Astrocyte (in vitro differentiated cells and primary cell): ENCODE measurements around the gene KLRK1. TPM values are rescaled to one million over a fixed set of nuclear protein-coding genes. Genes with fewer than 3 reads are reported as not detected.
"Not testable (repeated sequence)": the region's sequence is repeated elsewhere in the genome, so short reads cannot be mapped to it uniquely, and the experiment has no call there.

Experiments
- DNase-seq: peaks from one replicate; pipeline ENCODE4 v3.0.0-alpha.2; 2010; ENCODE audit warnings: low read depth
- FAIRE-seq: peaks from 2 replicates; lab custom pipeline; 2011; peaks lifted over from hg19 to GRCh38; lab: Jason Lieb, UNC
- H2AFZ ChIP-seq: 2 replicates; pipeline ENCODE4 v1.6.0; 2012; ENCODE audit warnings: low read depth, low read length, inconsistent platforms
- H3K27ac ChIP-seq: 2 replicates; pipeline ENCODE4 v1.5.1; 2011; ENCODE audit warnings: low read depth, low read length, inconsistent platforms
- H3K27me3 ChIP-seq: 2 replicates; pipeline ENCODE4 v1.6.0; 2011; ENCODE audit warnings: low read length, inconsistent platforms; ENCODE audit not compliant: insufficient read depth
- H3K36me3 ChIP-seq: 2 replicates; pipeline ENCODE4 v1.5.1; 2011; ENCODE audit warnings: low read length, inconsistent platforms; ENCODE audit not compliant: insufficient read depth
- H3K4me1 ChIP-seq: 2 replicates; pipeline ENCODE4 v1.5.1; 2011; ENCODE audit warnings: low read length, inconsistent platforms; ENCODE audit not compliant: insufficient read depth
- H3K4me2 ChIP-seq: 2 replicates; pipeline ENCODE4 v1.6.0; 2012; ENCODE audit warnings: low read length, inconsistent platforms
- H3K4me3 ChIP-seq: 2 replicates; pipeline ENCODE4 v1.5.1; 2011; ENCODE audit warnings: low read depth, mild to moderate bottlenecking, low read length, inconsistent platforms; ENCODE audit not compliant: insufficient read depth
- H3K79me2 ChIP-seq: 2 replicates; pipeline ENCODE4 v1.6.0; 2012; ENCODE audit warnings: mild to moderate bottlenecking, low read length, inconsistent platforms; ENCODE audit not compliant: insufficient read depth
- H3K9ac ChIP-seq: 2 replicates; pipeline ENCODE4 v1.6.0; 2012; ENCODE audit warnings: mild to moderate bottlenecking, low read length, inconsistent platforms
- H3K9me3 ChIP-seq: 2 replicates; pipeline ENCODE4 v1.5.1; 2012; ENCODE audit warnings: low read depth, mild to moderate bottlenecking, low read length, inconsistent platforms; ENCODE audit not compliant: insufficient read depth
- H4K20me1 ChIP-seq: 2 replicates; pipeline ENCODE4 v1.6.0; 2012; ENCODE audit warnings: low read length, inconsistent platforms; ENCODE audit not compliant: insufficient read depth
- H3K27ac Mint-ChIP-seq: one replicate; pipeline ENCODE4 v1.8.0; 2021; ENCODE audit warnings: mild to moderate bottlenecking, mixed read lengths; ENCODE audit not compliant: unreplicated experiment
- H3K27me3 Mint-ChIP-seq: one replicate; pipeline ENCODE4 v1.8.0; 2021; ENCODE audit warnings: low read depth, mixed read lengths; ENCODE audit not compliant: unreplicated experiment
- H3K36me3 Mint-ChIP-seq: one replicate; pipeline ENCODE4 v1.8.0; 2021; ENCODE audit warnings: low read depth, mixed read lengths; ENCODE audit not compliant: unreplicated experiment
- H3K4me1 Mint-ChIP-seq: one replicate; pipeline ENCODE4 v1.8.0; 2021; ENCODE audit warnings: low read depth, mixed read lengths; ENCODE audit not compliant: unreplicated experiment
- H3K4me3 Mint-ChIP-seq: one replicate; pipeline ENCODE4 v1.8.0; 2021; ENCODE audit warnings: mild to moderate bottlenecking, moderate library complexity, mixed read lengths; ENCODE audit not compliant: unreplicated experiment
- H3K9me3 Mint-ChIP-seq: one replicate; pipeline ENCODE4 v1.8.0; 2021; ENCODE audit warnings: mild to moderate bottlenecking, mixed read lengths; ENCODE audit not compliant: unreplicated experiment
- EZH2 ChIP-seq: IDR thresholded peaks from 2 replicates; pipeline ENCODE4 v1.6.1; 2012; ENCODE audit warnings: mild to moderate bottlenecking, low read length, inconsistent platforms; ENCODE audit not compliant: insufficient read depth
- total RNA-seq: library from RNA; stranded (reverse); gene quantifications from 2 replicates; pipeline ENCODE4 v1.2.1, GENCODE V29; 2021
- TF ChIP-seq, protein P1 (sequence below): IDR thresholded peaks from 2 replicates; pipeline ENCODE4 v1.5.1; 2011; ENCODE audit warnings: low read depth, mild to moderate bottlenecking, inconsistent platforms, low read length, moderate library complexity; ENCODE audit not compliant: insufficient read depth

The KLRK1 gene
- total RNA-seq, 1 donor from 2014 or later: 0.73 TPM

DNA sequence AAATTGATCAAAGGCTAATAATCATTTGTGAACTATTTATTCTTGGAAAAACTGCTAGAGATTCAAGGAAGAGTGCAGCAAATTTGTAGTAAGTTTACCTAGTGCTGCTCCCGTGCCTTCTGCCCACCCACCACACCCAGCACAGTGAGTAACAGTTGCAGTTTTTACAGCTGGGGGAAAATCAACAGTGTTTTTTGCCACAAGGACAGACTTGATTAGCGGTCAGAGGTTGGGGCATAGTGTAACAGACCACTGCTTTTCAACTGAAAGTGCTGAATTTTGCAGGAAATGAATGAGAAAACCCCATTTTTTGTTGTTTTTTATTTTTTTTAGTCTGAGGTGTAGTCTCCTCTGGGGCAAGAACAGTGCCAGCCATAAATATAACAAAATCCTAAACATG, 7.5 kb upstream of the KLRK1 start:
- no peak overlapping the region for H3K4me2 ChIP-seq
- DNase-seq (no peak), FAIRE-seq (no peak)
- H3K27me3 Mint-ChIP-seq: no peaks in the 10 kb centered on the region
- H3K9me3 ChIP-seq: no peaks in the 10 kb centered on the region
- H3K36me3 Mint-ChIP-seq: no peaks in the 10 kb centered on the region
- no peak overlapping the region for H3K9ac ChIP-seq
- no peak overlapping the region for H3K4me3 ChIP-seq
- H3K27me3 ChIP-seq: no peaks in the 10 kb centered on the region
- no peaks in the 10 kb centered on the region for H3K79me2 ChIP-seq
- peaks cover 10% of the 10 kb centered on the region for H3K4me1 Mint-ChIP-seq
- TF ChIP-seq, protein P1, sequence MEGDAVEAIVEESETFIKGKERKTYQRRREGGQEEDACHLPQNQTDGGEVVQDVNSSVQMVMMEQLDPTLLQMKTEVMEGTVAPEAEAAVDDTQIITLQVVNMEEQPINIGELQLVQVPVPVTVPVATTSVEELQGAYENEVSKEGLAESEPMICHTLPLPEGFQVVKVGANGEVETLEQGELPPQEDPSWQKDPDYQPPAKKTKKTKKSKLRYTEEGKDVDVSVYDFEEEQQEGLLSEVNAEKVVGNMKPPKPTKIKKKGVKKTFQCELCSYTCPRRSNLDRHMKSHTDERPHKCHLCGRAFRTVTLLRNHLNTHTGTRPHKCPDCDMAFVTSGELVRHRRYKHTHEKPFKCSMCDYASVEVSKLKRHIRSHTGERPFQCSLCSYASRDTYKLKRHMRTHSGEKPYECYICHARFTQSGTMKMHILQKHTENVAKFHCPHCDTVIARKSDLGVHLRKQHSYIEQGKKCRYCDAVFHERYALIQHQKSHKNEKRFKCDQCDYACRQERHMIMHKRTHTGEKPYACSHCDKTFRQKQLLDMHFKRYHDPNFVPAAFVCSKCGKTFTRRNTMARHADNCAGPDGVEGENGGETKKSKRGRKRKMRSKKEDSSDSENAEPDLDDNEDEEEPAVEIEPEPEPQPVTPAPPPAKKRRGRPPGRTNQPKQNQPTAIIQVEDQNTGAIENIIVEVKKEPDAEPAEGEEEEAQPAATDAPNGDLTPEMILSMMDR: no peak
- no peak for TF ChIP-seq EZH2
- H3K4me1 ChIP-seq: peaks cover under 1% of the 10 kb centered on the region
- H2AFZ ChIP-seq: no peak overlapping the region
- no peaks in the 10 kb centered on the region for H3K36me3 ChIP-seq
- no peaks in the 10 kb centered on the region for H4K20me1 ChIP-seq
- H3K9me3 Mint-ChIP-seq: no peaks in the 10 kb centered on the region
- H3K27ac Mint-ChIP-seq: no peak overlapping the region
- no peak overlapping the region for H3K4me3 Mint-ChIP-seq
- no peak overlapping the region for H3K27ac ChIP-seq

DNA sequence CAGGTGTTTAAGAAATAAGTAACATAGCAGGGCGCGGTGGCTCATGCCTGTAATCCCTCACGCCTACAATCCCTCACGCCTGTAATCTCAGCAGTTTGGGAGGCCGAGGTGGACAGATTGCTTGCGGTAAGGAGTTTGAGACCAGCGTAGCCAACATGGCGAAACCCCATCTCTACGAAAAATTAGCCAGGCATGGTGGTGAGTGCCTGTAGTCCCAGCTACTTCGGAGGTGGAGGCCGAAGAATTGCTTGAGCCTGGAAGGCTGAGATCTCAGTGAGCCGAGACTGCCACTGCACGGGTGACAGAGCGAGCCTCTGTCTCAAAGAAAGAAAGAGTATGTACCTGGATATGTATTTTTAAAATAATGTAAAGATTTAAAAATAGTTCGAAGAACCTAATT, 6.3 kb upstream of the KLRK1 start:
- not testable (repeated sequence) for H3K9me3 ChIP-seq, H3K36me3 ChIP-seq, H3K27ac ChIP-seq, H3K9ac ChIP-seq, DNase-seq, H3K27me3 ChIP-seq, H3K4me1 ChIP-seq, H3K27ac Mint-ChIP-seq, H3K4me2 ChIP-seq, H3K4me3 ChIP-seq, FAIRE-seq, H3K27me3 Mint-ChIP-seq, H3K4me3 Mint-ChIP-seq, H2AFZ ChIP-seq, H3K79me2 ChIP-seq, H3K36me3 Mint-ChIP-seq, H4K20me1 ChIP-seq, H3K9me3 Mint-ChIP-seq
- H3K4me1 Mint-ChIP-seq: peaks cover 17% of the 10 kb centered on the region

DNA sequence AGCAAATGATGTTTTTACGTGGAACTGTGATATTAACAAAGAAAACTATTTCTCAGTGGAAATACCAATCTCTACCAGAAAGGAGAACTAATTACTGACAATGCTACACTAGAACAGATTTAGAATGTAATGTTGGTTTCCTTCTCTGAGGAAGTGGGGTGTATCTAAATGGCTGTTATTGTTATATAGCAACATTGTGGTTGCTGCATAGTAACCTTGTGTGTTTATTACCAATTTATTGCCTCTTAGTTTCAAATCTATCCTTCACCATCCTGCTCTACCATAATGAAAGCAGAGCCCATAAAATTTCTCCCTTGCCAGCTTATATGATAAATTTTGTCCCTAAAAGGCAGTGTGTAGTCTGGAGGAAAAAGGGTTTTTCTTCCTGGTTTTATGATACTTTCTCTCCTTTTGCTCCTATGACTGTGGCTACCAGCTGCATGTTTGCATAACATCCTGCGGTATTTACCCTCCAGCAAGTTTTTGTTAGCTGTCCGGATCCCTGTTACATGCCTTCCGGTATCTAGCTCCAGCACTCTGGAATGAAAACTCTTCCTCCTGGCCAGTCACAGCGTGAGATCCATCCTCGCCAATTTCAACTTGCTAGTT, 5.7 kb upstream of the KLRK1 start:
- Histone ChIP-seq H2AFZ (no peak overlapping the region), H3K9me3 (no peaks in the 10 kb centered on the region), H3K9ac (no peak overlapping the region), H3K4me2 (peak overlapping the region; percentile 52), H3K27me3 (no peaks in the 10 kb centered on the region), H3K27ac (no peak overlapping the region), H3K4me3 (no peak overlapping the region), H4K20me1 (no peaks in the 10 kb centered on the region), H3K4me1 (peaks cover 5% of the 10 kb centered on the region), H3K36me3 (no peaks in the 10 kb centered on the region), H3K79me2 (no peaks in the 10 kb centered on the region)
- Mint-ChIP-seq H3K27me3 (no peaks in the 10 kb centered on the region), H3K27ac (no peak overlapping the region), H3K4me3 (no peak overlapping the region), H3K9me3 (no peaks in the 10 kb centered on the region), H3K36me3 (no peaks in the 10 kb centered on the region), H3K4me1 (peaks cover 17% of the 10 kb centered on the region)
- FAIRE-seq (no peak), DNase-seq (peak; percentile 52)
- TF ChIP-seq, protein P1: no peak
- no peak for TF ChIP-seq EZH2

DNA sequence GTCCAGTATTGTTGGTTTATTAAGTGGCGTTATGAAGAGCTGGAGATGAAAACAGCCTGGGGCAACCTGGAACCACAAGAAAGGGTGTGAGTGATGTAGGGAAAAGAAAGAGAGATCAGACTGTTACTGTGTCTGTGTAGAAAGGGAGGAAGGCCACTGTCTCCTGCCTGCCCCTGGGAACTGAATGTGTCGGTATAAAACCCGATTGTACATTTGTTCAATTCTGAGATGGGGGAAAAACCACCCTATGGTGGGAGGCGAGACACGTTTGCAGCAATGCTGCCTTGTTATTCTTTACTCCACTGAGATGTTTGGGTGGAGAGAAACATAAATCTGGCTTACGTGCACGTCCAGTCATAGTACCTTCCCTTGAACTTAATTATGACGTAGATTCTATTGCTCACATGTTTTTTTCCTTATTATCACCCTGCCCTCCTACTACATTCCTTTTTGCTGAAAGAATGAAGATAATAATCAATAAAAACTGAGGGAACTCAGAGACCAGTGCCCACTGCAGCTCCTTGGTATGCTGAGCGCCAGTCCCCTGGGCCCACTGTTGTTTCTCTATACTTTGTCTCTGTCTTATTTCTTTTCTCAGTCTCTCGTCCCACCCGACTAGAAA, 4.8 kb upstream of the KLRK1 start:
- not testable (repeated sequence) for H3K27ac Mint-ChIP-seq, H3K36me3 ChIP-seq, H4K20me1 ChIP-seq, H3K4me3 ChIP-seq, DNase-seq, H3K9me3 ChIP-seq, H3K9ac ChIP-seq, H2AFZ ChIP-seq, H3K27ac ChIP-seq, H3K4me2 ChIP-seq, H3K9me3 Mint-ChIP-seq, H3K4me1 ChIP-seq, H3K27me3 Mint-ChIP-seq, H3K4me3 Mint-ChIP-seq, H3K79me2 ChIP-seq, H3K27me3 ChIP-seq, FAIRE-seq, H3K36me3 Mint-ChIP-seq
- peaks cover 17% of the 10 kb centered on the region for H3K4me1 Mint-ChIP-seq
